ENCODE data around the gene ASAP3.
A peak's percentile ranks its signal among the peaks of the same experiment; 100 is the strongest.
"Not testable (repeated sequence)": the region's sequence is repeated elsewhere in the genome, so short reads cannot be mapped to it uniquely, and the experiment has no call there.

The ASAP3 gene

GRCh38 chr1:23514111-23514679 lies 30.2 kb upstream of the ASAP3 start:
- DNase-seq = no peak

DNA sequence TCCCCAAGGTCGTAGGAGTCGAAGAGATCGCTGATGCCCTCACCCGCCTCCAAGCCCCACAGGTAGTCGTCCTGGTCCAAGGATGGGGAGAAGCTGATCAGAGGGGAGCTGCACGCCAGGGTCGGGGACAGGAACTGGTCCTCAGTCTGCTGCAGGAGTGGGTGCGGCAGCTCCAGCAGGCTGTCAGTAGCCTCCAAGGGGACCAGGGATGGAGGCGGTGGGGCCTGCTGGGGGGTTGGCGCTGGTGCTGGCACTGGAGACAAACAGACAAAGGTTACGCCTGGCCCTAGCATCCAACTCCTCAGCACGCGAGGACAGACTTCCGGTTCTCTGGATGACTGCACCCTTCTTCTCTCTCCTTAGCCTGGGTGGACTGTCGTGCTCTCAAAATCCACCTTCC lies 25.9 kb upstream of the ASAP3 start:
- DNase-seq = no peak

DNA sequence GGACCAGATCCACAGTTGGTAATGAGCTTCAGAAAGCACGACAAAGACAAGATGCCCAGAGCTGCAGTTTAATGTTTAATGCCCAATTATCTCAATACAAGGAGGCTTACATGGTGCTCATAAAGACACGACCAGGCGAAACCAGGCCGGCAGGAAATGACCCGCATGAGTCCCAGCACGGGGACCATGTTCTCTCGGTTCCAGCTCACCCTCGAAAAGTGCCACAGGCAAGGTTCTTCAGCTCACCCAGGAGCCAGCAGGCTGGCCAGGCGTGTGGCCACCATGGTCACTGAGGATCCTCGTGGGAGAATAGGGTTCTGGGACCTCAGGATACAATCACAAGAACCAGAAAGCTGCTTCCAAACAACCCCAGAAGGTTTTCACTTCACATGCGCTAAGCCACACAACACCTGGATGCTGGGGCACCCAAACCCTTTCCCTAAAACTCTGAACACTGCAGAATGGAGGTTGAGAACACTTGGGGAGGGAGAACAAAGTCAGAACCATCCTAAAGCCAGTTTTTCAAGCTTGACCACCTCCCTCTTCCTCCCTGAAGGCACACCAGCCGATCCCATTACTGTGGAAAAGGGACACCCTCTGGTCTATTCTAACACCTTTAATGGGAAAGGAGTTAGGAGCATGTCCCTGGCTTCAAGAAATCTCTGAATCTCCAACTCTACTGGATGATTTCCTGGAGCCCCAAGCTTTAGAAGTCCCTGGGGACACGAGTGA lies 22.6 kb upstream of the ASAP3 start:
- DNase-seq = no peak

- no peak for DNase-seq
Measured at GRCh38 chr1:23505851-23506250, 21.9 kb upstream of the ASAP3 start.

DNA sequence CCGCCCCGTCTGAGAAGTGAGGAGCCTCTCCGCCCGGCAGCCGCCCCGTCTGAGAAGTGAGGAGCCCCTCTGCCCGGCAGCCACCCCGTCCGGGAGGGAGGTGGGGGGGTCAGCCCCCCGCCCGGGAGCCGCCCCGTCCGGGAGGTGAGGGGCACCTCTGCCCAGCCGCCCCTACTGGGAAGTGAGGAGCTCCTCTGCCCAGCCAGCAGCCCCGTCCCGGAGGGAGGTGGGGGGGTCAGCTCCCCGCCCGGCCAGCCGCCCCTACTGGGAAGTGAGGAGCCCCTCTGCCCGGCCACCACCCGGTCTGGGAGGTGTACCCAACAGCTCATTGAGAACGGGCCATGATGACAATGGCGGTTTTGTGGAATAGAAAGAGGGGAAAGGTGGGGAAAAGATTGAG lies 20.2 kb upstream of the ASAP3 start:
- not testable (repeated sequence) for DNase-seq

DNA sequence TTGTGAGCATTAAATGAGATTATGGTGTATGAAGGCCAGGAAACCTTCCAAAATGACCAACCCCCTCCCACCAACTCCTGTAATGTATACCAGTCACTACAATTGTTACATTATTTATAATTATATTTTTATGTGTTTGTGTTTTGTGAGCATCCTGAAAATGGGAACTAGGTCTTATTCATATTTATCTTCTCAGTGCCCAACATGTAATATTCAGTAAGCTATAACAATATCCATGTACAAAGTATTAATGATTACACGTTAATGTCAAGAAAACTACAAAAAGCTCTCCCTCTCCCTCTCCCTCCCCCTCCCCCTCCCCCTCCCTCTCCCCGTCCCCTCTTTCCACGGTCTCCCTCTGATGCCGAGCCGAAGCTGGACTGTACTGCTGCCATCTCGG lies 19.0 kb upstream of the ASAP3 start:
- no peak for DNase-seq

- DNase-seq = no peak
Measured at GRCh38 chr1:23500466-23500865, 16.5 kb upstream of the ASAP3 start.

DNA sequence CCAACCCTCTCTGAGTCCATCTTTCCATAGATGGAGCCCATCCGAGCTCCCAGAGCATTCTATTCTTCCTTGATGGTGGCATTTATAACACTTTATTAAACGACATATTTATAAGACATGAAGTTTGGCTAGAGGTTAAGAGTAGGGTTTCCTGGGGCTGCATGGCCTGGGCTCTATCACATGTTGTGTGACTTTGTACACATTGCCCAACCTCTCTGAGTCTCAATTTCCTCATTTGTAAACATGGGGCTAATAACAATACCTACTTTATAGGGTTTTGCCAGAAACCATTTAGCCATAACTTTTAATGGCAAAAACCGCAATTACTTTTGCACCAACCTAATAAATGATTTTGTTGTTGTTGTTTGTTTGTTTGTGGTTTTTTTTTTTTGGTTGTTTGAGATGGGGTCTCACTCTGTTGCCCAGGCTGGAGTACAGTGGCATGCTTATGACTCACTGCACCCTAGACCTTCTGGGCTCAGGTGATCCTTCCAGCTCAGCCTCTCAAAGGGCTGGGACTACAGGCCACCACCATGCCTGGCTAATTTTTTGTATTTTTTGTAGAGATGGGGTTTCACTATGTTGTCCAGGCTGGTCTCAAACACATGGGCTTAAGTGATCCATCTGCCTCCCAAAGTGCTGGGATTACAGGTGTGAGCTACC lies 13.9 kb upstream of the ASAP3 start:
- no peak for DNase-seq

GRCh38 chr1:23496490-23497181 lies 12.7 kb upstream of the ASAP3 start:
- no peak for DNase-seq

DNA sequence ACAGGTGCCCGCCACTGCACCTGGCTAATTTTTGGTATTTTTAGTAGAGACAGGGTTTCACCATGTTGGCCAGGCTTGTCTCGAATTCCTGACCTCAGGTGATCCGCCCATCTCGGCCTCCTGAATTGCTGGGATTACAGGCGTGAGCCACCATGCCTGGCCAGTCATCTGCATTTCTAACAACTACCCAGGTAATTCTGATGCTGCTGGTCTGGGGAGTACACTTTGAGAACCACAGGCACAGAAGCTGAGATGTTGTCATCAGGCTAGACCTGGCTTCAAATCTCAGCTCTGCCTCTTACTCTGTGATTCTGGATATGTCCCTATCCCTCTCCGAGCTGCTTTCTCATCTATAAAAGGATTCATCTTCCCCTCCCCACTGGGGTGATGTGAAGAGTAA lies 10.9 kb upstream of the ASAP3 start:
- not testable (repeated sequence) for DNase-seq

DNA sequence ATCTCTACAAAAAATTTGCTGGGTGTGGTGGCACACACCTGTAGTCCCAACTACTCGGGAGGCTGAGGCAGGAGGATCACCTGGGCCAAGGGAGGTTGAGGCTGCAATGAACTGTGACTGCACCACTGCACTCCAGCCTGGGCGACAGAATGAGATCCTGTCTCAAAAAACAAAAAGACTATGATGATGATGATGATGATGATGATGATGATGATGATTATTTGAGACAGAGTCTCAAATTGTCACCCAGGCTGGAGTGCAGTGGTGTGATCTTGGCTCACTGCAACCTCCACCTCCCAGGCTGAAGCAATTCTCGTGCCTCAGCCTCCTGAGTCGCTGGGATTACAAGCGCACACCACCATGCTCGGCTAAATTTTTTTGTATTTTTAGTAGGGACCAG lies 8.8 kb upstream of the ASAP3 start:
- DNase-seq = not testable (repeated sequence)

GRCh38 chr1:23492132-23492720 lies 8.2 kb upstream of the ASAP3 start:
- no peak for DNase-seq

DNA sequence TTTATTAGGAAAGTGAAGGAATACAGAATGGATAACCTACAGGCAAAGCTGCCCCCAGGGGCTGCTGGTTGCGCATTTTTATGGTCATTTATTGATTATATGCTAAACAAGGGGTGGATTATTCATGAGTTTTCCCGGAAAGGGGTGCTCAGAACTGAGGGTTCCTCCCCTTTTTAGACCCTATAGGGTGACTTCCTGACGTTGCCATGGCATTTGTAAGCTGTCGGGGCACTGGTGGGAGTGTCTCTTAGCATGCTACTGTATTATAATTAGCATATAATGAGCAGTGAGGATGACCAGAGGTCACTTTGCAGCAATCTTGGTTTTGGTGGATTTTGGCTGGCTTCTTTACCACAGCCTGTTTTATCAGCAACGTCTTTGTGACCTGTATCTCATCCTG lies 5.9 kb upstream of the ASAP3 start:
- DNase-seq = no peak

GRCh38 chr1:23485002-23485332 lies 988 bp upstream of the ASAP3 start:
- DNase-seq = no peak

GRCh38 chr1:23484253-23485001 lies 448 bp upstream of the ASAP3 start:
- DNase-seq = peak; percentile 89

DNA sequence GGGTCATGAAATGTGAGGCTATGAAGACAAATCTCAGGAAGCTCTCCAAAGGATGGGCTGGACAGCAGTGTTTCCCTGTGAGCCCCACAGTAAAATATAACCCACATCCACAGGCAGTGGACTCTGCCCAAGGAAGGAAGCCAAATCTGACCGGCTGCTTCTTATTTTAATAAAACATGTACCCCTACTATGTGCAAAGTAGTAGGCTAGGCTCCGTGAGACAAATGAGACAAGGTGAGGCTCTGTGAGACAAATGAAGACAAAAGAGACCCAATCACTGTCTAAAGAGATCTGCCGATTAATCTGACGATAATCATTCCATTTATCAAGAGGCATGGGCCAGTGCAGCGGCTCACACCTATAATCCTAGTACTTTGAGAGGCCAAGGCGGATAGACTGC lies 2.1 kb downstream of the ASAP3 start:
- DNase-seq = no peak

GRCh38 chr1:23481026-23481597 lies 2.9 kb downstream of the ASAP3 start:
- DNase-seq = no peak

- no peak for DNase-seq
Measured at GRCh38 chr1:23480187-23481025, 3.6 kb downstream of the ASAP3 start.

DNA sequence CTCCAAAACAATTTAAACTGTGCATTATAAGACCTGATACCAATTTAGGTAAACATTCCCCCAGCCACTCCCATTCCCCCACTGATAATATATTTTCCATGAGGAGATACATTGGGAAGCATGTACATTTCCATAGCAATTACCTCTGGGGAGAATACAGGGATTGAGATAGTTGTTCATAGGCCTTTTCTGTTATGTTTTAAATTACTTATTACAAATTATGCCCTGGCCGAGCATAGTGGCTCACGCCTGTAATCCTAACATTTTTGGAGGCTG lies 4.4 kb downstream of the ASAP3 start:
- no peak for DNase-seq

- DNase-seq = no peak
Measured at GRCh38 chr1:23478896-23479665, 4.9 kb downstream of the ASAP3 start.
